CD4-positive, alpha-beta memory T cell (primary cell): ENCODE results near the gene ASB16. TPM values are rescaled to one million over a fixed set of nuclear protein-coding genes. Genes with fewer than 3 reads are reported as not detected.
"Not testable (repeated sequence)": the region's sequence is repeated elsewhere in the genome, so short reads cannot be mapped to it uniquely, and the experiment has no call there.

ENCODE experiments used
- CTCF ChIA-PET: fragments of 350-600 bp; sonication (Branson Sonifier 250); formaldehyde crosslinking; loops from one replicate; lab custom pipeline; 2021; ENCODE audit warnings: inconsistent platforms; ENCODE audit not compliant: partially characterized antibody; lab: Charles Lee
- POLR2A ChIA-PET: fragments of 350-600 bp; sonication (Branson Sonifier 250); formaldehyde crosslinking; loops from one replicate; lab custom pipeline; 2021; ENCODE audit not compliant: partially characterized antibody; lab: Charles Lee
- DNase-seq, 5 donors: peaks; one replicate each; pipeline versions ENCODE4 v3.0.0 to v3.0.0-alpha.2; 2020 to 2022; ENCODE audit warnings: mixed read lengths in 1 of 5
- H3K27ac ChIP-seq: one replicate; pipeline ENCODE4 v1.7.0; 2013; ENCODE audit warnings: low read depth, low read length
- H3K27me3 ChIP-seq: 2 replicates; pipeline ENCODE4 v1.7.0; 2013; ENCODE audit warnings: mild to moderate bottlenecking, low read length, moderate library complexity; ENCODE audit not compliant: insufficient read depth
- H3K36me3 ChIP-seq: 2 replicates; pipeline ENCODE4 v1.7.0; 2013; ENCODE audit warnings: mild to moderate bottlenecking, low read length, moderate library complexity; ENCODE audit not compliant: insufficient read depth
- H3K4me1 ChIP-seq: 2 replicates; pipeline ENCODE4 v1.7.0; 2013; ENCODE audit warnings: mild to moderate bottlenecking, low read length, moderate library complexity; ENCODE audit not compliant: insufficient read depth
- H3K4me3 ChIP-seq, 2 donors: one replicate each; pipeline ENCODE4 v1.7.0; 2013; ENCODE audit warnings: low read length in 2 of 2, mild to moderate bottlenecking in 1 of 2
- H3K9me3 ChIP-seq, 2 donors: one replicate each; pipeline ENCODE4 v1.7.0; 2013; ENCODE audit warnings: low read length in 2 of 2, control low read depth in 1 of 2; ENCODE audit not compliant: control insufficient read depth in 1 of 2
- H3K27ac Mint-ChIP-seq, 7 donors: one replicate each; pipeline ENCODE4 v1.8.0; 2020 to 2021; ENCODE audit warnings: mixed read lengths in 7 of 7, mild to moderate bottlenecking in 6 of 7, inconsistent platforms in 3 of 7, moderate library complexity in 3 of 7
- H3K27me3 Mint-ChIP-seq, 2 donors: one replicate each; pipeline ENCODE4 v1.8.0; 2020 to 2021; ENCODE audit warnings: mixed read lengths in 2 of 2
- H3K36me3 Mint-ChIP-seq, 2 donors: one replicate each; pipeline ENCODE4 v1.8.0; 2020 to 2021; ENCODE audit warnings: mixed read lengths in 2 of 2, inconsistent platforms in 1 of 2, mild to moderate bottlenecking in 1 of 2
- H3K4me1 Mint-ChIP-seq, 4 donors: one replicate each; pipeline ENCODE4 v1.8.0; 2020 to 2021; ENCODE audit warnings: mixed read lengths in 4 of 4, mild to moderate bottlenecking in 1 of 4
- H3K4me3 Mint-ChIP-seq, 8 donors: one replicate each; pipeline ENCODE4 v1.8.0; 2020 to 2021; ENCODE audit warnings: mixed read lengths in 8 of 8, mild to moderate bottlenecking in 7 of 8, moderate library complexity in 6 of 8, inconsistent platforms in 3 of 8
- H3K9me3 Mint-ChIP-seq, 8 donors: one replicate each; pipeline ENCODE4 v1.8.0; 2020 to 2021; ENCODE audit warnings: mixed read lengths in 8 of 8, mild to moderate bottlenecking in 5 of 8, inconsistent platforms in 3 of 8, moderate library complexity in 1 of 8
- intact Hi-C: fragments of 100-400 bp; cut with micrococcal nuclease; formaldehyde crosslinking; loops from one replicate; pipeline ENCODE4 v1.15.1; 2023
- polyA plus RNA-seq, 2 donors: library from polyadenylated mRNA; unstranded; fragments of 300-500 nt; fragmentation: Illumina TruSeq; gene quantifications; one replicate each; pipeline ENCODE4 v1.2.3, GENCODE V29; 2021
- total RNA-seq, 2 experiments: library from RNA; stranded (reverse); gene quantifications; one replicate each; pipeline ENCODE4 v1.2.3, GENCODE V29; 2021

Gene ASB16
- total and polyA plus RNA-seq, 4 experiments from 2014 or later, result 0.14 TPM; not detected in 3

DNA sequence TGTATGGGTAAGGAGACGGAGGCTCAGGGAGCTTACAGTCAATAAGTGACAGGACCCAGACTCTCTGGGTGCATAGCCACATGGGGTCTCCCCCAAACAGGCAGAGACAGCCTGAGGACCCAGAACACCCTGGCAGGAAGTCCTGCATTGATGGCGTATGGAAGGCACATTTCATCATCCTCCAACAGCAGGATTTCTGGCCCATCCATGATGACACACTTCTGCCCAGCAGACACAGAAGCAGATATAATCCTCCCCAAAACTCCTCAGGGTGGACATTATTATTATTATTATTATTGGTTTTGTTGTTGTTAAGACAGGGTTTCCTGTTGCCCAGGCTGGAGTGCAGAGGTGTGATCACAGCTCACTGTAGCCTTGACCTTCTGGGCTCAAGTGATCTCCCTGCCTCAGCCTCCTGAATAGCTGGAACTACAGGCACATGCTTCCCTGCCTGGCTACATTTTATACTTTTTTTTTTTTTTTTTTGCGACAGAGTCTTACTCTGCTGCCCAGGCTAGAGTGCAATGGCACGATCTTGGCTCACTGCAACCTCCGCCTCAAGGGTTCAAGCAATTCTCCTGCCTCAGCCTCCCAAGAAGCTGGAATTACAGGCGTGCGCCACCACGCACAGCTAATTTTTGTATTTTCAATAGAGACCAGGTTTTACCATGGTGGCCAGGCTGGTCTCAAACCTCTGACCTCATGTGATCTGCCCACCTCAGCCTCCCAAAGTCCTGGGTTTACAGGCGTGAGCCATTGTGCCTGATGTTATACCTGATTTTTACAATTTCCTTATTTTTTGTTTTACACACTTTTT lies 35.5 kb upstream of the ASB16 start:
- H3K36me3 Mint-ChIP-seq, result no peaks in the 10 kb centered on the region
- no peaks in the 10 kb centered on the region for H3K9me3 Mint-ChIP-seq
- H3K4me3 Mint-ChIP-seq, result peak overlapping the region in 1 of 8 donors; percentile 41
- H3K27ac Mint-ChIP-seq, result no peak overlapping the region
- no peaks in the 10 kb centered on the region for H3K36me3 ChIP-seq
- H3K4me1 Mint-ChIP-seq, result peaks cover 0 to 4% (median 2%) of the 10 kb centered on the region in 4 donors
- ChIA-PET POLR2A (no interaction called here), CTCF (interaction anchor here (1.1 to 1.8 kb wide), 2 partner anchors 33 to 196 kb away, joined by 4 to 5 read pairs; no protein-coding TSS in a partner anchor)
- H3K27me3 ChIP-seq, result no peaks in the 10 kb centered on the region
- peaks cover 7% of the 10 kb centered on the region in 2 donors for H3K27me3 Mint-ChIP-seq
- no peaks in the 10 kb centered on the region for H3K9me3 ChIP-seq
- no peak overlapping the region for H3K4me3 ChIP-seq
- H3K4me1 ChIP-seq, result no peaks in the 10 kb centered on the region
- no peak for DNase-seq
- H3K27ac ChIP-seq, result no peak overlapping the region
- intact Hi-C loops, result no loop called here

DNA sequence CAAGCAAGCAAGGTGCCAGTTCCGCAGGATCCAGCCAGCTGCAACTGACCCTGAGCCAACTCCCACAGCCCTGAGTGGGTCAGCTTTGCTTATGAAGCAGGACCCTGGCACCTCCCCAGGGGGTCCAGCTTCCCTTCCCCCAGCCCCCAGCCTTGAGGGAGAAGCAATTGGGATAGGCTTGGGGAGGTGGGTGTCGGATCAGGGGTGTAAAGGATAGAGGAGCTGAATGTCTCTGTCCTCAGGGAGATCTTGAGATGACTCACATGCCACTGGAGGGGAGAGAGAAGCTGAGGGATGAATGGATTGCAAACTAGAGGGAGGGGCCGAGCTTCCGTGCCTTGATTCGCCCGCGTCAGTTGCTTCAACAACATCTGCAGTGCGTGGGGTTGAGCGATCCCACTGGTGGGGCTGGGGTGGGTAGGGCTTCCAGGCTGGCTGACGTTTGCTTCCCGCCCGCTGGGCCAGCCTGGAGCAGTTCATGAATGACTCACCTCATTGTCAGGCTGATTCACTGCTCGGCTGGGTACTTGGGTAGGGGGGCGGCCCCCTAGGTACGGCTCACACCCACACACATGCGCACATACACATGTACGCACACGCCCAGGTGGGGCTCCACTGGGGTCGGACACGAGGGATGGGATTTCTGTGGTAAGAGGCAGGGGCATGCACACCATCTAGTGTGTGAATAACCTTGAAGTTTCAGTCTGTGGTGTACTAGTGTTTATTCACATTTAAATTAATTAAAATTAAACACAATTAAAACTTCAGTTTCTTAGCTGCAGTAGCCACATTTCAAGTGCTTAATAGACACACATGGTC lies 32.4 kb upstream of the ASB16 start:
- Mint-ChIP-seq H3K27ac (no peak overlapping the region), H3K4me1 (peaks cover 2 to 19% (median 10%) of the 10 kb centered on the region in 4 donors), H3K9me3 (no peaks in the 10 kb centered on the region), H3K4me3 (peak overlapping the region in 1 of 8 donors; percentile 1), H3K36me3 (no peaks in the 10 kb centered on the region), H3K27me3 (peaks cover 7% of the 10 kb centered on the region in 2 donors)
- Histone ChIP-seq H3K27me3 (no peaks in the 10 kb centered on the region), H3K4me3 (no peak overlapping the region), H3K36me3 (no peaks in the 10 kb centered on the region), H3K27ac (no peak overlapping the region), H3K9me3 (no peaks in the 10 kb centered on the region), H3K4me1 (peaks cover 14% of the 10 kb centered on the region)
- ChIA-PET POLR2A (interaction anchor here (1.2 to 1.3 kb wide), 2 partner anchors 15 to 48 kb away, joined by 3 read pairs; partner anchors contain the start of gene HDAC5), CTCF (interaction anchor here (0.6 to 1.0 kb wide), 4 partner anchors 10 to 46 kb away, joined by 3 read pairs; partner anchors contain the start of gene HDAC5)
- intact Hi-C loops, result no loop called here
- DNase-seq, result peak in 2 of 5 donors; percentile 10 to 84

GRCh38 chr17:44143921-44144320 lies 26.6 kb upstream of the ASB16 start:
- H3K9me3 Mint-ChIP-seq, H3K9me3 ChIP-seq, intact Hi-C loops, CTCF ChIA-PET, H3K27me3 Mint-ChIP-seq, H3K27me3 ChIP-seq, DNase-seq, H3K4me3 ChIP-seq, H3K36me3 Mint-ChIP-seq, H3K27ac ChIP-seq, H3K36me3 ChIP-seq: not testable (repeated sequence)
- Mint-ChIP-seq H3K27ac (peak overlapping the region in 1 of 7 donors; percentile 13), H3K4me1 (peaks cover 0 to 15% (median 8%) of the 10 kb centered on the region in 4 donors), H3K4me3 (peak overlapping the region in 1 of 8 donors; percentile 32)
- POLR2A ChIA-PET, result interaction anchor here (1.0 to 2.9 kb wide), 2 partner anchors 21 to 25 kb away, joined by 3 to 11 read pairs; partner anchors contain the start of gene HDAC5
- H3K4me1 ChIP-seq, result peaks cover 14% of the 10 kb centered on the region

GRCh38 chr17:44144966-44145739 lies 25.4 kb upstream of the ASB16 start:
- H3K27ac ChIP-seq, result no peak overlapping the region
- Mint-ChIP-seq H3K4me3 (no peak overlapping the region), H3K36me3 (no peaks in the 10 kb centered on the region), H3K27ac (peak overlapping the region in 2 of 7 donors; percentile 17 to 23), H3K27me3 (no peaks in the 10 kb centered on the region), H3K9me3 (no peaks in the 10 kb centered on the region), H3K4me1 (peaks cover 0 to 15% (median 8%) of the 10 kb centered on the region in 4 donors)
- no peak overlapping the region for H3K4me3 ChIP-seq
- H3K9me3 ChIP-seq, result no peaks in the 10 kb centered on the region
- ChIA-PET CTCF (interaction anchor here (0.8 kb wide), 1 partner anchor 31 kb away, joined by 3 read pairs; no protein-coding TSS in a partner anchor), POLR2A (interaction anchor here (1.3 kb wide), 1 partner anchor 41 kb away, joined by 4 read pairs; no protein-coding TSS in a partner anchor)
- intact Hi-C loops, result no loop called here
- peaks cover 14% of the 10 kb centered on the region for H3K4me1 ChIP-seq
- no peaks in the 10 kb centered on the region for H3K36me3 ChIP-seq
- DNase-seq, result no peak
- H3K27me3 ChIP-seq, result no peaks in the 10 kb centered on the region

- no peak for DNase-seq
- H3K4me3 Mint-ChIP-seq, result no peak overlapping the region
- no peaks in the 10 kb centered on the region for H3K9me3 ChIP-seq
- peaks cover 9% of the 10 kb centered on the region for H3K4me1 ChIP-seq
- intact Hi-C loops, result no loop called here
- no peaks in the 10 kb centered on the region for H3K27me3 Mint-ChIP-seq
- CTCF ChIA-PET, result interaction anchor here (1.0 to 1.1 kb wide), 2 partner anchors 22 to 220 kb away, joined by 3 read pairs; no protein-coding TSS in a partner anchor
- H3K36me3 ChIP-seq, result no peaks in the 10 kb centered on the region
- POLR2A ChIA-PET, result interaction anchor here (1.3 kb wide), 1 partner anchor 39 kb away, joined by 4 read pairs; no protein-coding TSS in a partner anchor
- H3K27ac Mint-ChIP-seq, result peak overlapping the region in 1 of 7 donors; percentile 33
- H3K27ac ChIP-seq, result no peak overlapping the region
- no peaks in the 10 kb centered on the region for H3K9me3 Mint-ChIP-seq
- no peaks in the 10 kb centered on the region for H3K36me3 Mint-ChIP-seq
- H3K4me1 Mint-ChIP-seq, result peaks cover 0 to 9% (median 4%) of the 10 kb centered on the region in 4 donors
- no peak overlapping the region for H3K4me3 ChIP-seq
- no peaks in the 10 kb centered on the region for H3K27me3 ChIP-seq
Observed at GRCh38 chr17:44146375-44147346, 23.8 kb upstream of the ASB16 start.

- H3K9me3 ChIP-seq, result no peaks in the 10 kb centered on the region
- ChIA-PET CTCF (no interaction called here), POLR2A (no interaction called here)
- no peaks in the 10 kb centered on the region for H3K27me3 ChIP-seq
- no peak overlapping the region for H3K27ac ChIP-seq
- H3K4me1 ChIP-seq, result no peaks in the 10 kb centered on the region
- Mint-ChIP-seq H3K4me3 (no peak overlapping the region), H3K4me1 (no peaks in the 10 kb centered on the region), H3K27ac (no peak overlapping the region), H3K9me3 (no peaks in the 10 kb centered on the region), H3K27me3 (no peaks in the 10 kb centered on the region), H3K36me3 (no peaks in the 10 kb centered on the region)
- H3K36me3 ChIP-seq, result no peaks in the 10 kb centered on the region
- no peak for DNase-seq
- intact Hi-C loops, result no loop called here
- H3K4me3 ChIP-seq, result no peak overlapping the region
Observed at GRCh38 chr17:44147812-44148211, 22.7 kb upstream of the ASB16 start.
